ENCODE results near the gene CHST4. TPM values are rescaled to one million over a fixed set of nuclear protein-coding genes. Genes with fewer than 3 reads are reported as not detected.

The CHST4 gene
- not detected in 2 replicates for total RNA-seq

- Mint-ChIP-seq H3K4me3 (no peak within 1 kb of the TSS), H3K9me3 (no peaks in the 10 kb centered on the region), H3K27ac (no peak within 1 kb of the TSS), H3K27me3 (ENCODE audit: insufficient read depth) (peaks cover 14% of the 10 kb centered on the region), H3K4me1 (ENCODE audit: low read depth) (no peaks in the 10 kb centered on the region), H3K36me3 (ENCODE audit: low read depth) (no peaks in the 10 kb centered on the region)
- intact Hi-C loops (cut with micrococcal nuclease) = no loop called here
- no peak for DNase-seq (ENCODE audit: low spot score)
Measured at GRCh38 chr16:71526111-71526631, at the start of gene CHST4. TSS of gene CHST4 (plus strand) at chr16:71526426. CDS start at chr16:71536678, 10,252 bp downstream.

GRCh38 chr16:71476457-71477124, 49.6 kb upstream of the CHST4 start:
- Mint-ChIP-seq H3K4me3 (no peak overlapping the region), H3K27ac (no peak overlapping the region), H3K36me3 (ENCODE audit: low read depth) (peaks cover 2% of the 10 kb centered on the region), H3K9me3 (no peaks in the 10 kb centered on the region), H3K27me3 (ENCODE audit: insufficient read depth) (no peaks in the 10 kb centered on the region), H3K4me1 (ENCODE audit: low read depth) (peaks cover 7% of the 10 kb centered on the region)
- DNase-seq (ENCODE audit: low spot score) = no peak
- intact Hi-C loops (cut with micrococcal nuclease) = no loop called here

- DNase-seq (ENCODE audit: low spot score) = no peak
- intact Hi-C loops (cut with micrococcal nuclease) = no loop called here
- Mint-ChIP-seq H3K9me3 (no peaks in the 10 kb centered on the region), H3K36me3 (ENCODE audit: low read depth) (peaks cover 2% of the 10 kb centered on the region), H3K27me3 (ENCODE audit: insufficient read depth) (no peaks in the 10 kb centered on the region), H3K27ac (no peak overlapping the region), H3K4me3 (no peak overlapping the region), H3K4me1 (ENCODE audit: low read depth) (peaks cover 20% of the 10 kb centered on the region)
Measured at GRCh38 chr16:71479420-71479819, 46.8 kb upstream of the CHST4 start.

GRCh38 chr16:71480956-71481355, 45.3 kb upstream of the CHST4 start:
- Mint-ChIP-seq H3K9me3 (no peaks in the 10 kb centered on the region), H3K27me3 (ENCODE audit: insufficient read depth) (no peaks in the 10 kb centered on the region), H3K27ac (peak overlapping the region; percentile 15), H3K36me3 (ENCODE audit: low read depth) (peaks cover 2% of the 10 kb centered on the region), H3K4me3 (no peak overlapping the region), H3K4me1 (ENCODE audit: low read depth) (peaks cover 24% of the 10 kb centered on the region)
- no peak for DNase-seq (ENCODE audit: low spot score)
- intact Hi-C loops (cut with micrococcal nuclease) = loop anchor here (5.0 kb wide), 2 partner anchors 526 to 611 kb away; partner anchors contain the start of genes DHODH, DHX38 and TXNL4B

GRCh38 chr16:71482569-71482968, 43.7 kb upstream of the CHST4 start:
- intact Hi-C loops (cut with micrococcal nuclease) = loop anchor here (5.0 kb wide), 2 partner anchors 525 to 610 kb away; partner anchors contain the start of genes DHODH, DHX38 and TXNL4B
- Mint-ChIP-seq H3K27me3 (ENCODE audit: insufficient read depth) (no peaks in the 10 kb centered on the region), H3K36me3 (ENCODE audit: low read depth) (no peaks in the 10 kb centered on the region)

GRCh38 chr16:71484006-71484893, 42.0 kb upstream of the CHST4 start:
- Mint-ChIP-seq H3K9me3 (no peaks in the 10 kb centered on the region), H3K27ac (peak overlapping the region; percentile 75), H3K27me3 (ENCODE audit: insufficient read depth) (no peaks in the 10 kb centered on the region), H3K4me3 (peak overlapping the region; percentile 86), H3K4me1 (ENCODE audit: low read depth) (peaks cover 18% of the 10 kb centered on the region), H3K36me3 (ENCODE audit: low read depth) (no peaks in the 10 kb centered on the region)
- DNase-seq (ENCODE audit: low spot score) = peak; percentile 67
- intact Hi-C loops (cut with micrococcal nuclease) = loop anchor here (1.0 to 5.0 kb wide), 6 partner anchors 17 to 608 kb away; partner anchors contain the start of genes DHODH, DHX38, TXNL4B and ZNF23

More at GRCh38 chr16:71482569-71482968, 43.7 kb upstream of the CHST4 start:
- Mint-ChIP-seq H3K9me3 (no peaks in the 10 kb centered on the region), H3K4me1 (ENCODE audit: low read depth) (peaks cover 18% of the 10 kb centered on the region), H3K4me3 (no peak overlapping the region), H3K27ac (no peak overlapping the region)
- no peak for DNase-seq (ENCODE audit: low spot score)

GRCh38 chr16:71489122-71489521, 37.1 kb upstream of the CHST4 start, which contains the start of gene ZNF19:
TSS of gene ZNF19 (minus strand) at chr16:71489324. CDS start at chr16:71482114, 7,210 bp downstream.
- no peak for DNase-seq (ENCODE audit: low spot score)
- Mint-ChIP-seq H3K36me3 (ENCODE audit: low read depth) (no peaks in the 10 kb centered on the region), H3K27ac (no peak within 1 kb of the TSS), H3K9me3 (no peaks in the 10 kb centered on the region), H3K27me3 (ENCODE audit: insufficient read depth) (peaks cover 2% of the 10 kb centered on the region), H3K4me3 (no peak within 1 kb of the TSS), H3K4me1 (ENCODE audit: low read depth) (peaks cover 8% of the 10 kb centered on the region)
- intact Hi-C loops (cut with micrococcal nuclease) = no loop called here

- no peak overlapping the region for H3K4me3 Mint-ChIP-seq
- intact Hi-C loops (cut with micrococcal nuclease) = no loop called here
- no peaks in the 10 kb centered on the region for H3K9me3 Mint-ChIP-seq
Measured at GRCh38 chr16:71490361-71490760, 35.9 kb upstream of the CHST4 start.

GRCh38 chr16:71491054-71491453, 35.2 kb upstream of the CHST4 start:
- Mint-ChIP-seq H3K27me3 (ENCODE audit: insufficient read depth) (peaks cover 2% of the 10 kb centered on the region), H3K9me3 (no peaks in the 10 kb centered on the region), H3K4me3 (no peak overlapping the region), H3K4me1 (ENCODE audit: low read depth) (no peaks in the 10 kb centered on the region), H3K27ac (no peak overlapping the region), H3K36me3 (ENCODE audit: low read depth) (no peaks in the 10 kb centered on the region)
- DNase-seq (ENCODE audit: low spot score) = no peak
- intact Hi-C loops (cut with micrococcal nuclease) = no loop called here

More at GRCh38 chr16:71490361-71490760, 35.9 kb upstream of the CHST4 start:
- H3K27me3 Mint-ChIP-seq (ENCODE audit: insufficient read depth) = peaks cover 2% of the 10 kb centered on the region
- no peaks in the 10 kb centered on the region for H3K36me3 Mint-ChIP-seq (ENCODE audit: low read depth)
- H3K4me1 Mint-ChIP-seq (ENCODE audit: low read depth) = no peaks in the 10 kb centered on the region
- DNase-seq (ENCODE audit: low spot score) = no peak
- no peak overlapping the region for H3K27ac Mint-ChIP-seq

- intact Hi-C loops (cut with micrococcal nuclease) = no loop called here
- H3K4me3 Mint-ChIP-seq = no peak overlapping the region
- peaks cover 2% of the 10 kb centered on the region for H3K27me3 Mint-ChIP-seq (ENCODE audit: insufficient read depth)
- H3K9me3 Mint-ChIP-seq = no peaks in the 10 kb centered on the region
- H3K4me1 Mint-ChIP-seq (ENCODE audit: low read depth) = no peaks in the 10 kb centered on the region
- DNase-seq (ENCODE audit: low spot score) = no peak
- H3K27ac Mint-ChIP-seq = no peak overlapping the region
- H3K36me3 Mint-ChIP-seq (ENCODE audit: low read depth) = no peaks in the 10 kb centered on the region
Measured at GRCh38 chr16:71492786-71493185, 33.4 kb upstream of the CHST4 start.

- no peak for DNase-seq (ENCODE audit: low spot score)
- Mint-ChIP-seq H3K4me1 (ENCODE audit: low read depth) (no peaks in the 10 kb centered on the region), H3K36me3 (ENCODE audit: low read depth) (no peaks in the 10 kb centered on the region), H3K9me3 (no peaks in the 10 kb centered on the region), H3K27ac (no peak overlapping the region), H3K4me3 (no peak overlapping the region), H3K27me3 (ENCODE audit: insufficient read depth) (peaks cover 2% of the 10 kb centered on the region)
- intact Hi-C loops (cut with micrococcal nuclease) = no loop called here
Measured at GRCh38 chr16:71493213-71493612, 33.0 kb upstream of the CHST4 start.

GRCh38 chr16:71498031-71498430, 28.2 kb upstream of the CHST4 start:
- H3K27me3 Mint-ChIP-seq (ENCODE audit: insufficient read depth) = peaks cover 2% of the 10 kb centered on the region
- no peaks in the 10 kb centered on the region for H3K4me1 Mint-ChIP-seq (ENCODE audit: low read depth)
- intact Hi-C loops (cut with micrococcal nuclease) = no loop called here
- H3K9me3 Mint-ChIP-seq = no peaks in the 10 kb centered on the region
- no peak overlapping the region for H3K27ac Mint-ChIP-seq
- no peak for DNase-seq (ENCODE audit: low spot score)
- H3K36me3 Mint-ChIP-seq (ENCODE audit: low read depth) = no peaks in the 10 kb centered on the region
- H3K4me3 Mint-ChIP-seq = no peak overlapping the region
